Endometrial microvascular endothelial cells (primary cell): Measurements from ENCODE around the gene FANCB. TPM values are rescaled to one million over a fixed set of nuclear protein-coding genes. Genes with fewer than 3 reads are reported as not detected.

Experiments
- in situ Hi-C: cut with HindIII; loops from 2 replicates; pipeline ENCODE4 v1.10.0; 2017; ENCODE audit warnings: low sequenced_read_pairs, low pct_unique_long_range_greater_than_20kb; ENCODE audit errors: inconsistent ontology term
- total RNA-seq: library from RNA; depleted of rRNA; stranded (reverse); fragments of >200 nt; gene quantifications from one replicate; pipeline ENCODE4 v1.2.3, GENCODE V29; 2015; ENCODE audit errors: inconsistent ontology term

FANCB gene
- total RNA-seq, 1 donor from 2014 or later: 6.5 TPM

DNA sequence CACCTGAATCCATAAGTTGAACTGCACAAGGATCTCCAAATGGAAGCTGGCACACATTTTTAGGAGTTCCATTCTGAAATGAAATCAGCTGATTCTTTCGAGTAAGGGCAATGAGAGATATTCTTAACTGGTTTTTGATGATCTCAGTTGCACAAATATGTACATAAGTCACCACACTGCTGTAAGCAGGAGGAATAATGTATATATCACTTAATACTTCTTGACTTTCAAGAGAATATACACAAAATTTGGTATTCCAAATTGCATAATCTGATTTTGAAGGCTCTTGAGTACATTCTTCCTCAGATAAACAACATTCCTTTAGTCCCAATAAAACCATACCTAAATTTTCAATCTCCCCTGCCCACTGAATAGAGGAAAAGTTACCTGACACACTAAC, 8.2 kb downstream of the FANCB start:
- in situ Hi-C loops: no loop called here

DNA sequence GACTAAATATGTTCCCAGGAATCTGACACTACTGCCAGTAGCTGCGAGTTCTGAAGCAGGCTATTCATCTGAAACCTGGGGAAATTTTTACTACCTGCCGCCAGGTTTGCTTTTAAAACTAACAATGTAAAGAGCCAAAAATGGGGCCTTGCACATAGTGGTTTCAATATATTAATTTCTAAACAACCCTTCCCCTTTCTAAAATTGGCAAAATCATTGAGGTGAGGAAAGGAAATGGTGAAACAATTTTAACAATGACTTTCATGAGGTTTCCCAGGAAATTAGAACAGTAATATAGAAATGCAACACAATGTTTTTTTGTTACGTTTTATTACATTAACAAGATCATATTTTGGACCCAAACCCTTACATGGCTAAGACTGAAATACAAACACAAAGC, 21.3 kb downstream of the FANCB start:
- in situ Hi-C loops: no loop called here

DNA sequence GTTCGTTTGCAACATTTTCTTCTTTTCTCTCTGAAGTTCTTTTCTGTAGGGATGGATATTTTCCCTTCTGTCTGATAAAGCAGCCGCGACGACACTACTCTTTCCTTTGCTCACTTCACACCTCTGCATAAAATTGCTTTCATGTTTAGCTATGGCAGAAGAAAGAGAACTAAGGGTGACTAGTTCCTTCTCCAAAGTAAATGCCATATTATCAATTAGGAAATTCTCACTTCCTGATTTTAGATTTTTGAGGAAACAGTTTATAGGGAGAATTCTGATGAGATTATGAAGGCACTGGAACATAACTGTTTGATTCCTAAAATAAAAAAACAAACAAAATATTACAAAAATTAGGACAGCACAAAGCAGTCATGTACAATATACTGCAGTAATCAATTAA, 29.2 kb downstream of the FANCB start:
- in situ Hi-C loops: no loop called here

DNA sequence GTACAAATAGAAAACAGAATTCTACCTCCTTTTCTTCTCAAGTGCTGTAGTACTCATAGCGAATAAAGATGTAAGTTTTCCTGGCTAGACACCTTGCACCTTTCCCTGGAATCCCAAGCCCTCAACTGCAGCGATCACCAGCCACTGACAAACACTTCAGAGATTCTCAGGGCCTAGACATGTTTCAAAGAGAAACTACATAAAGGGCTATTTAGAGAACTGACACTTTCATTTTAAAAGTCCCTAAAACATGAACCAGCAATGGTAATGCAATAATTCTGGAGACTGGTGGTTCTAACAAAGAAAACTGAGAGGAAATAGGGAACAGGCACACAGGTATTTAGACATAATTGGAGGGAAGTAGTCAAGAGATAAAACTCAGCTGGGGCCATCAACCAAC, 35.7 kb downstream of the FANCB start:
- in situ Hi-C loops: no loop called here

DNA sequence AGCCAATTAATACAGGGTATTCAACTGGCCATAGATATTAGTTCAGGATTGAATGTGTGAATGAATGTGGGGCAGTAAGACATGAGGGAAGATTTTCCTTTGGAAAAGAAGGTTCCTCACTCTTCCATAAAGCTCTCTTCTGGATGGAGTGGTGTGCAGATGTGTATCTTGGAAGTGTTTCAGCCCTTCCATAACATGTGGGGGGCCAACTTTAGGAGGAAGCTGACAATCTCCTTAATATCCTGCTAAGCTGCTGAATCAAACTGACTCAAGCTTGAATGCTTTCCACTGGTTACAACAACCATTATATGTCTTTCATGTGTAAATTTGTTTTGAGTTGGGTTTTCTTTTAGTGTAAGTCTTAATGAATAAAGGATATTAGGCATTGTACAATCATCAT, 40.3 kb downstream of the FANCB start:
- in situ Hi-C loops: no loop called here

DNA sequence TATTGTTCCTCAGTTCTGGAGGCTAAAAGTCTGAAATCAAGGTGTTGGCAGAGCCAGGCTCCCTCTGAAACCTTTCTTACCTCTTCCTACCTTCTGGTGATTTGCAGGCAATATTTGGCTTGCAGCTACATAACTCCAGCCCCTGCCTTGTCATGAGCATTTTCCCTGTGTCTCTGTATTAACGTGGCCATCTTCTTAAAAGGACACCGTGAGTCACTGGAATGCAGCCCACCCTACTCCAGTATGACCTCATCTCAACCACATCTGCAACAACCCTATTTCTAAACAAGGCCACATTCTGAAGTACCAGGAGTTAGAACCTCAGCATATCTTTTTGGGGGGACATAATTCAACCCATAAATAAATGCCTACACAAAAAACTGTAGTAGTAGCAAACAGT, 40.7 kb downstream of the FANCB start:
- in situ Hi-C loops: no loop called here

DNA sequence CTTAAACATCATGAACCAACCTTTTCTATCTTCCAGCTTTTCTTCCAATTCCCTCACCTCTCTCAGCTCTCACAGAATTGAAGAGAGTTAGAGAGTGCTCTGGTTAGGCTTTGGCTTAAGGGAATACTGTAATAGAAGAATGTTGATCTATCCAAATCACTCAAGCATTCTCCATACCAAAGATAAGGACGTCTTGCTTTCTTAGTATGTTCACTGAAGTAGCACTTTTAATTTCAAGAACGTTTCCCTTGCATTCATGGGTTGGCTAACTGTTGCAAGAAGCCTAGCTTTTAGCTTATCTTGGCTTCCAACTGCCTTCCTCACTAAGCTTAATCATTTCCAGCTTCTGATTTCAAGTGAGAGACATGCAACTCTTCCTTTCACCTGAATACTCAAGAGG, 43.2 kb downstream of the FANCB start:
- in situ Hi-C loops: no loop called here

DNA sequence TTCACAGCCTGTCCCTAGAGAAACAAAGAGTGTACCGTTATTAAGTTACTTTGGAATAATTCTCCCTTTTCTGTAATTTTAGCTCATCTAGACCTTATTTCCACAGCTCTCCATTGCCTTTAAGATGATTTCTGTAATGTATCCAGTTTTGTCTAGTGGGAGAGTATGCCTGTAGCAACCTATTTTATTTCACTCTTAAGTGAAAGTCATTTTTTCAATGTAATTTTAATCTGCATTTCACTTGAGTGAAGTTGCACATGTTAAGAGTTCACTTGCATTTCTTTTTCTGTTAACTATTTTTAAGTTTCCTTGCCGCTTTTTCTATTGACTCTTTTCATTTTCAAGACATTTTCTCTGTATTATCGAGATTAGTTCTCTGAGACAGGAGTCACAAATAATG, 46.5 kb downstream of the FANCB start:
- in situ Hi-C loops: no loop called here

DNA sequence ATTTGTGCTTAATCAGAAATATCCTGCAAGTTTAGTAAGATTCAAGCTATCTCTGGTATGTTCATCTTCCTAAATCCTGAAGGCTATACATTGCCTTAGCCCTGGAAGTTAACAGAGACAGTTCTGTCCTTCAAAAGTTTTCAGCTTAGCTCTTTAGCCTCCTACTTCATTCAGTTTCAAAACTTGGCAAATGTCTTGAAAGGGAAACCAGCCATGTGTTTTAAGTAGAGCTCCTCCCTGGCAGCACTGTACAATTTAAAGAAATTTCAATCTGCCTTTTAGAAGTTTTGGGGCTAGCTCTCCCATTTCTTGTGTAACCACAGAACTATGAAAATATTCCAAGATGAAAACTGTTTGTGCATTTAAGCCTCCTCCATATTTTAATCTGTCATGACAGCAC, 47.0 kb downstream of the FANCB start:
- in situ Hi-C loops: no loop called here

DNA sequence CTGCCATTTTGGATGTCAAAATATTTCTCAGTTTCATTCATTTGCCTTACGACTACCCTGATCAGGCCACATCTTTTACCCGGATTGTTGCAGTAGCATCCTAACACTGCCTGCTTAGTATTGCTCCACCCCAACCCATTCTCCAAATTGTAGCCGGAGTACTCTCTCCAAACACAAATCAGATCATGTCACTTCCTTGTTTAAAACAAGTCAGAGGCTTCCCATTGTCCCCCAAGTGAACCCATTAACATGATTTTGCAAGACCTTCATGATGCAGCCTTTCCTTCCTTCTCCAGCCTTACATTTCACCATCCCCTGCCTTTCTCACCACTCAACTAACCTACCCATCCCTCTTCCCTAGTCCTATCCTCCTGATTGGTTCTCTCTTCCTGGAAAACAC, 53.1 kb downstream of the FANCB start:
- in situ Hi-C loops: no loop called here

DNA sequence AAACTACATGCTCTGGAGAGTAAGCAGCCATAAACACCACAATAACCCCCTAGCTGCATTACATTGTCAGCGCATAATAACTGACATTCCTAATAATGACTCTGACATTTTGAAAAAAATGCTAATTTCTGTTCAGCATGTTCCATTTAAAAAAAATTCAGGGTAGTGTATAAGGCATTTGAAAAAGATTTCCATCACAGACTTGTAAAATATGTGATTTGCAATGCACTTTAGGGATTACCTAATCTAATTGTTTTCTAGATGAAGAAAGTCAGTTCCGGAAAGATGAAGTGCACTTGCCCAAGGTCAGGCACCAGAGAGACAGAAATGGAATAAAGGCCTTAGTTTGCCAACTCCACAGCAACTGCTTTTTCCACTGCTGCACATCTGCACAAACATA, 55.3 kb downstream of the FANCB start:
- in situ Hi-C loops: no loop called here

DNA sequence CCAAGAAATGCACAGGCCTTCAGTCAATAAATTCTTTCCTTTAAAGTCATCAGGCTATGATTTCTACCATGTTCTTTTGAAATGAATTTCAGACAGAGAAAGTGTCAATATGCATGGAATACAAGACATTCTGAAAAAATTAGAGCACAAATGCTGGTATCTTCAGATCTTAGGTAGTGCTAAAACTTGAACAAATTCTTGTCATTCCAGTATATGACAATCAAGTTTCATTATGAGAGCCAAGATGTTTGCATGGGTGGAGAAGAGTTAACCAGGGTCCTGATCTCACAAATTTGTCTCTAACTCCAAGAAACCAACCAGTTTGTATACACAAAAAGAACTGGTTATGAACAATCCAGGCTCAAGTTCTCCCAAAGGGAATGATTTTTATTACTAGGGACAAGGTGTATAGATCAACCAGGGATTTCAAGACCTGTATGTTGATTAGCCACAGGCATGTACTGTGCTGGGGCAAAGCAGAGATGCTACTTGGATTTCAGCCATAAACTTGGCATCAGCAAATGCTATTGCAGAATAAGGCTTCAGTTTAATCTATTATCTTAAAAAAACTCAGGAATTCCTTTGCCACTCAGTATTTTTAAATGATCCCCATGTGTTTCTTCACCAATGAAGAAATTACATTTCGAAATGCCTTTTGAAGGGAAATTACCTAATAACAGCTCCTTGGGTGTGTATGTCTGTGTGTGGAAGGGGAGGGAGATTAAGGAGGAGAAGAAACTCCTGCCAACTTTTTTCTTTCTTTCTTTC, 69.7 kb downstream of the FANCB start:
- in situ Hi-C loops: no loop called here

DNA sequence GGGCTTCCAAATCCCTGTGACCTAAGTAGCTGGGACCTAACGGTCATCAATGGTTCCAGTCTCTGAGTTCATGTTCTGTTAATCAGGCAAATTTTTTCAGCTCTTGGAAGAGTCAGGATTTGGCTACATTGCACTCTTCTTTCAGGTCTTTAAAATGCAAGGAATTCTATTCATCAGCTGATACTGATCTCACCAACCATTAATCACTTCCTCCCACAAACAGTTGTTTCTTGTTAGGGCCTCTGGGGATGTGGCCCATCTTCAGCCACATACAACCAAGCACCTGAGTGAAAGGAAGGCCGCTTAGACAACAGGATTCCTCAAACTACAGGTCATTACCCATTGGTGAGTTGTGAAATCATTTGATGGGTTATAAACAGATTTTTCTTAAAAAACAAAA, 71.7 kb downstream of the FANCB start:
- in situ Hi-C loops: no loop called here

DNA sequence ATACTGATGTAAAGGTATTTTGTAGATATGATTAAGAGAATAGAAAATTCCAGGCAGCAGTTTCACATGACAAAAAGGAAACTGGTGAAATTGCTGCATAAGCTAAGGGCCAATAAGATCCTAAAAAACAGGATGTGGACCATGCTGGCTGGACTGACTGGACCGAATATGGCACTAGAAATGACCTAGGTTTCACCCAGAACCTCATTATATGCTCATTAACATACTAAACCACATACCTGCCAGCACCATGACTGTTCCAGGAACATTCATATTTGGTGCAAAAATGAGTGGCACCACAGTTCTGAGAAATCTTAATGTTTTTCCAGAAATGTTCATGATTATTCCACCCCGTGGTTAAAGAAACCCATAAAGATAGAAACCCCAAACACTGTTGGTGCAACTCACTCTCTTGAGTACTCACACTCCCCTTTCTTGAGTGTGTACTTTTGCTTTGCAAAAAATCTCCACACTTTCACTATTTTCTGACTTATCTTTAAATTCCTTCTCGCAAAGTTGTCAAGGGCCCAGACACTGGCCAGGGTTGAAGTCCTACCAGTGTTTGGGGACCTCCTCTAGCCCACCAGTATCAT, 74.0 kb downstream of the FANCB start:
- in situ Hi-C loops: no loop called here

Other genes with a start within 250 kb of the FANCB start
- gene MOSPD2, start 352 bp upstream of the FANCB start, total RNA-seq: 9.3 TPM